Nephron (organoid): ENCODE results near the gene PHTF2.

ENCODE experiments used
- H3K27ac Mint-ChIP-seq, 3 experiments: 2 replicates each; pipeline ENCODE4 v1.8.0; 2020; ENCODE audit warnings: mixed read lengths in 3 of 3, mild to moderate bottlenecking in 2 of 3, moderate library complexity in 1 of 3
- H3K27me3 Mint-ChIP-seq: 2 replicates; pipeline ENCODE4 v1.8.0; 2021; ENCODE audit warnings: low read depth, mild to moderate bottlenecking, moderate library complexity, mixed read lengths
- H3K36me3 Mint-ChIP-seq: 2 replicates; pipeline ENCODE4 v1.8.0; 2020; ENCODE audit warnings: low read depth, mixed read lengths
- H3K4me1 Mint-ChIP-seq: 2 replicates; pipeline ENCODE4 v1.8.0; 2020; ENCODE audit warnings: mixed read lengths
- H3K4me3 Mint-ChIP-seq, 3 experiments: 2 replicates each; pipeline ENCODE4 v1.8.0; 2020; ENCODE audit warnings: mild to moderate bottlenecking in 3 of 3, mixed read lengths in 3 of 3, moderate library complexity in 2 of 3
- H3K9me3 Mint-ChIP-seq: 2 replicates; pipeline ENCODE4 v1.8.0; 2020; ENCODE audit warnings: mixed read lengths
- CTCF ChIP-seq, 3 experiments: fragments of 200-600 bp; sonication (generic); IDR thresholded peaks; one replicate each; pipeline ENCODE4 v1.5.0; 2021; ENCODE audit warnings: antibody characterized with exemption in 3 of 3; ENCODE audit not compliant: unreplicated experiment in 3 of 3

PHTF2 gene

GRCh38 chr7:77839919-77840318 lies 41.3 kb downstream of the PHTF2 start:
- peaks cover 4% of the 10 kb centered on the region for H3K36me3 Mint-ChIP-seq
- H3K27me3 Mint-ChIP-seq = peaks cover 3% of the 10 kb centered on the region
- H3K4me1 Mint-ChIP-seq = no peaks in the 10 kb centered on the region
- no peaks in the 10 kb centered on the region for H3K9me3 Mint-ChIP-seq
- no peak overlapping the region for H3K27ac Mint-ChIP-seq
- H3K4me3 Mint-ChIP-seq = no peak overlapping the region
- TF ChIP-seq CTCF (IDR thresholded peaks at IDR 0.05; ENCODE audit: unreplicated experiment in 3 of 3) = no peak

- Mint-ChIP-seq H3K9me3 (no peaks in the 10 kb centered on the region), H3K4me3 (no peak overlapping the region), H3K27ac (peak overlapping the region in 1 of 3 experiments; percentile 16), H3K4me1 (no peaks in the 10 kb centered on the region), H3K27me3 (peaks cover 3% of the 10 kb centered on the region), H3K36me3 (peaks cover 6% of the 10 kb centered on the region)
- no peak for TF ChIP-seq CTCF (IDR thresholded peaks at IDR 0.05; ENCODE audit: unreplicated experiment in 3 of 3)
Observed at GRCh38 chr7:77843194-77843593, 44.6 kb downstream of the PHTF2 start.

DNA sequence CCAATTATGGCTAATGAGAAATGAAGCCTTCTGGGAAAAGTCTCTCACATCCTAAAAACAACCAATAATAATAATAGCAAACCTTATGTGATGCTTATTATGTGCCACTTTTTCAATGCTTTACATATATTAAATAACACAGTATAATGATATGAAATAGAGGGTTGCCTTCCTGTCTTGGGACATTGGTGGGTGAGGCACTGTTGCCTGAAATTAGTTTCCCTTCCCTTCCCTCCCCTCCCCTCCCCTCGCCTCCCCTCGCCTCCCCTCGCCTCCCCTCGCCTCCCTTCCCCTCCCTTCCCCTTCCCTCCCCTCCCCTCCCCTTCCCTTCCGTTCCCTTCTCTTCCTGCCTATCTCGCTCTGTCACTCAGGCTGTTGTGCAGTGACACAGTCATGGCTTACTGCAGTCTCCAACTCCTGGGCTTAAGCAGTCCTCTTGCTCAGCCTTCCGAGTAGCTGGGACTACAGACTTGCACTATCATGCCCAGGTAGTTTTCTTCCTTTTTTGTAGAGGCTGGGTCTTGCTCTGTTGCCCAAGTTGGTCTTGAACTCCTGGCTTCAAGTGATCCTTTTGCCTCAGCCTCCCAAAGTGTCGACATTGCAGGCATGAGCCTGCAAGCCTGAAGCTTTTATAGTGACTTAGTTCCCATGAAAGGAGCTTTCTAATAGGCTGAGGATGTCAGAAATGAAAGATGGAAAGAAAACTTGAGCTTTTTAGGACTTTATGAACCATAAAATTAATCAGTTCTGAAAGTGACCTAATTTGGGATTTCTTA lies 47.9 kb downstream of the PHTF2 start:
- H3K4me1 Mint-ChIP-seq = no peaks in the 10 kb centered on the region
- TF ChIP-seq CTCF (IDR thresholded peaks at IDR 0.05; ENCODE audit: unreplicated experiment in 3 of 3) = no peak

GRCh38 chr7:77855371-77856083 lies 57.0 kb downstream of the PHTF2 start:
- no peak overlapping the region for H3K27ac Mint-ChIP-seq
- no peaks in the 10 kb centered on the region for H3K9me3 Mint-ChIP-seq
- H3K36me3 Mint-ChIP-seq = peaks cover 19% of the 10 kb centered on the region
- no peaks in the 10 kb centered on the region for H3K4me1 Mint-ChIP-seq
- no peak overlapping the region for H3K4me3 Mint-ChIP-seq
- no peaks in the 10 kb centered on the region for H3K27me3 Mint-ChIP-seq
- no peak for TF ChIP-seq CTCF (IDR thresholded peaks at IDR 0.05; ENCODE audit: unreplicated experiment in 3 of 3)

More for the DNA sequence above, 47.9 kb downstream of the PHTF2 start:
- H3K27me3 Mint-ChIP-seq = peaks cover 3% of the 10 kb centered on the region
- no peak overlapping the region for H3K4me3 Mint-ChIP-seq
- no peaks in the 10 kb centered on the region for H3K9me3 Mint-ChIP-seq
- peaks cover 26% of the 10 kb centered on the region for H3K36me3 Mint-ChIP-seq
- H3K27ac Mint-ChIP-seq = no peak overlapping the region

GRCh38 chr7:77858278-77858677 lies 59.7 kb downstream of the PHTF2 start:
- Mint-ChIP-seq H3K36me3 (peaks cover 10% of the 10 kb centered on the region), H3K27me3 (no peaks in the 10 kb centered on the region), H3K27ac (peak overlapping the region in 2 of 3 experiments; percentile 10 to 44), H3K9me3 (no peaks in the 10 kb centered on the region), H3K4me1 (no peaks in the 10 kb centered on the region), H3K4me3 (no peak overlapping the region)
- no peak for TF ChIP-seq CTCF (IDR thresholded peaks at IDR 0.05; ENCODE audit: unreplicated experiment in 3 of 3)
